HepG2 (cell line): ENCODE results near the gene NKX6-2.

Experiments
- CBX5 ChIP-seq: sonication (generic); formaldehyde crosslinking; IDR thresholded peaks from 2 replicates; pipeline ENCODE4 v1.4.0; 2020; ENCODE audit warnings: missing genetic modification reagents, borderline replicate concordance
- HDAC6 ChIP-seq: fragments of 200-600 bp; sonication (generic); IDR thresholded peaks from 2 replicates; pipeline ENCODE4 v1.7.0; 2017; ENCODE audit warnings: mild to moderate bottlenecking, antibody characterized with exemption, low read length, low read depth
- KLF6 ChIP-seq: IDR thresholded peaks from 2 replicates; pipeline ENCODE4 v1.8.0; 2016; ENCODE audit warnings: missing biosample characterization, missing genetic modification reagents
- NFYB ChIP-seq: sonication (generic); formaldehyde crosslinking; IDR thresholded peaks from 2 replicates; pipeline ENCODE4 v1.4.0; 2020; ENCODE audit warnings: missing genetic modification reagents
- POLR2A ChIP-seq, 2 experiments: IDR thresholded peaks; 2 replicates each; pipeline ENCODE4 v1.6.1; 2011; ENCODE audit warnings: low read depth in 2 of 2, low read length in 2 of 2, mild to moderate bottlenecking in 1 of 2, moderate library complexity in 1 of 2; ENCODE audit not compliant: insufficient read depth in 1 of 2
- PRPF4 ChIP-seq: fragments of 200-400 bp; formaldehyde crosslinking; IDR thresholded peaks from 2 replicates; pipeline ENCODE4 v1.6.1; 2016; ENCODE audit warnings: low read length, low read depth; ENCODE audit not compliant: poor library complexity, severe bottlenecking
- ZNF841 ChIP-seq: sonication (generic); formaldehyde crosslinking; IDR thresholded peaks from 2 replicates; pipeline ENCODE4 v1.8.1; 2023; ENCODE audit warnings: missing genetic modification reagents, borderline replicate concordance
- TF ChIP-seq, protein P1 (sequence below), 2 experiments: fragments of 450-650 bp in 1 of 2; sonication (generic) in 1 of 2; formaldehyde crosslinking; IDR thresholded peaks; 2 replicates each; pipeline versions ENCODE4 v1.5.0 to v1.8.0; 2020 to 2022; ENCODE audit warnings: mild to moderate bottlenecking in 1 of 2, missing genetic modification reagents in 1 of 2

- TF ChIP-seq, protein P1, sequence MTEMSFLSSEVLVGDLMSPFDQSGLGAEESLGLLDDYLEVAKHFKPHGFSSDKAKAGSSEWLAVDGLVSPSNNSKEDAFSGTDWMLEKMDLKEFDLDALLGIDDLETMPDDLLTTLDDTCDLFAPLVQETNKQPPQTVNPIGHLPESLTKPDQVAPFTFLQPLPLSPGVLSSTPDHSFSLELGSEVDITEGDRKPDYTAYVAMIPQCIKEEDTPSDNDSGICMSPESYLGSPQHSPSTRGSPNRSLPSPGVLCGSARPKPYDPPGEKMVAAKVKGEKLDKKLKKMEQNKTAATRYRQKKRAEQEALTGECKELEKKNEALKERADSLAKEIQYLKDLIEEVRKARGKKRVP (CRISPR knock-in tag; IDR thresholded peaks at IDR 0.05), result no peak
- no peak for TF ChIP-seq KLF6 (CRISPR knock-in tag)
- no peak for TF ChIP-seq ZNF841
- TF ChIP-seq POLR2A (IDR thresholded peaks at IDR 0.05; ENCODE audit: insufficient read depth in 1 of 2, low read depth in 2 of 2, low read length in 2 of 2), result no peak
- TF ChIP-seq NFYB (CRISPR knock-in tag), result no peak
- TF ChIP-seq HDAC6, result no peak
- TF ChIP-seq PRPF4, result no peak
- TF ChIP-seq CBX5 (CRISPR knock-in tag), result no peak
These were observed 34.1 kb upstream of the NKX6-2 start for GRCh38 chr10:132820056-132820455.
